ENCODE data around the gene SHMT1. TPM values are rescaled to one million over a fixed set of nuclear protein-coding genes. Genes with fewer than 3 reads are reported as not detected.
"Not testable (repeated sequence)": the region's sequence is repeated elsewhere in the genome, so short reads cannot be mapped to it uniquely, and the experiment has no call there.

Gene SHMT1
- total RNA-seq, 2 donors from 2014 or later: 31.6 to 43.0 TPM

DNA sequence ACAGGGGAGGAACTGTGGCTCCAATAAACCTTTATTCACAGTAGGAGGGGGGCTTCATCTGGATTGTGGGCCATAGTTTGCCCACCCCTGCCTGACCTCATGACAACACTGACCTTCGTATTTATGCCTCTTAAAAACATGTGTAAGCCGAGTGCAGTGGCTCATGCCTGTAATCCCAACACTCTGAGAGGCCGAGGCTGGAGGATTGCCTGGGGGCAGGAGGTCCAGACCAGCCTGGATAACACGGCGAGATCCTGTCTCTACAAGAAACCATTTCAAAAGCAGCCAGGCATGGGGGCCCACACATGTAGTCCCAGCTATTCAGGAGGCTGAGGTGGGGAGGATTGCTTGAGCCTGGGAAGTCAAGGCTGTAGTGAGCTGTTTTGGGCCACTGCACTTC, 24.2 kb upstream of the SHMT1 start:
- WGBS: 85% methylated on average over 5 of the region's 5 CpGs
- H3K9me3 ChIP-seq; H3K27me3 ChIP-seq (replicated peaks; ENCODE audit: insufficient read depth); DNase-seq (ENCODE audit: low spot score); intact Hi-C loops (cut with DNase I); H3K27ac ChIP-seq; H3K36me3 ChIP-seq; H3K4me3 ChIP-seq; H3K4me1 ChIP-seq (replicated peaks): not testable (repeated sequence)

DNA sequence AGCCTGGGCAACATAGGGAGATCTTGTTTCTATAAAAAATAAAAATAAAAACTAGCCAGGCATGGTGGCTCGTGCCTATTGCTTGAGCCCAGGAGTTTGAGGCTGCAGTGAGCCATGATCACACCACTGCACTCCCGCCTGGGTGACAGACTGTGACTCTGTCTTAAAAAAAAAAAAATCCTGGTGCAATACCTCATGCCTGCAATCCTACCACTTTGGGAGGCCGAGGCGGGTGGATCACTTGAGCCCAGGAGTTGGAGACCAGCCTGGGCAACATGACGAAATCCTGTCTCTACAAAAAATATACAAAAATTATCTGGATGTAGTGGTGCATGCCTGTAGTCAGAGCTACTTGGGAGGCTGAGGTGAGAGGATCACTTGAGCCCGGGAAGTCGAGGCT, 20.9 kb upstream of the SHMT1 start:
- H3K9me3 ChIP-seq; H3K4me1 ChIP-seq (replicated peaks); H3K27me3 ChIP-seq (replicated peaks; ENCODE audit: insufficient read depth); intact Hi-C loops (cut with DNase I); H3K4me3 ChIP-seq; H3K27ac ChIP-seq; H3K36me3 ChIP-seq; DNase-seq (ENCODE audit: low spot score): not testable (repeated sequence)
- 91% methylated on average over 7 of the region's 7 CpGs for WGBS

DNA sequence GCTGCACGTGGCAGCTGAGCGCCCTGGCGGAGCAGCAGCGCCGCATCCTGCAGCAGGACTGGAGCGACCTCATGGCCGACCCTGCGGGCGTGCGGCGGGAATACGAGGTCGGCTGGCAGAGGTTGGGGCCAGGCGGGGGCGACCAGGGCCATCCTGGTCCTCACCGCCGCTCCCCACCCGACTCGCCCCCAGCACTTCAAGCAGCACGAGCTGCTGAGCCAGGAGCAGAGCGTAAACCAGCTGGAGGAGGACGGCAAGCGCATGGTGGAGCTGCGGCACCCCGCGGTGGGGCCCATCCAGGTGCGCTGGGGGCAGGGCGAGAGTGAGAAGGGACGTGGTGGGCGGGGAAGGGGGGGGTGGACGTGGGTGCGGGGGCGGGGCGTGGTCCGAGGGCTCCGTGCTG, 19.7 kb upstream of the SHMT1 start:
- WGBS: 40% methylated on average over 21 of the region's 36 CpGs
- H3K4me3 ChIP-seq; intact Hi-C loops (cut with DNase I); H3K36me3 ChIP-seq; H3K27ac ChIP-seq; H3K4me1 ChIP-seq (replicated peaks); H3K9me3 ChIP-seq; DNase-seq (ENCODE audit: low spot score); H3K27me3 ChIP-seq (replicated peaks; ENCODE audit: insufficient read depth): not testable (repeated sequence)

DNA sequence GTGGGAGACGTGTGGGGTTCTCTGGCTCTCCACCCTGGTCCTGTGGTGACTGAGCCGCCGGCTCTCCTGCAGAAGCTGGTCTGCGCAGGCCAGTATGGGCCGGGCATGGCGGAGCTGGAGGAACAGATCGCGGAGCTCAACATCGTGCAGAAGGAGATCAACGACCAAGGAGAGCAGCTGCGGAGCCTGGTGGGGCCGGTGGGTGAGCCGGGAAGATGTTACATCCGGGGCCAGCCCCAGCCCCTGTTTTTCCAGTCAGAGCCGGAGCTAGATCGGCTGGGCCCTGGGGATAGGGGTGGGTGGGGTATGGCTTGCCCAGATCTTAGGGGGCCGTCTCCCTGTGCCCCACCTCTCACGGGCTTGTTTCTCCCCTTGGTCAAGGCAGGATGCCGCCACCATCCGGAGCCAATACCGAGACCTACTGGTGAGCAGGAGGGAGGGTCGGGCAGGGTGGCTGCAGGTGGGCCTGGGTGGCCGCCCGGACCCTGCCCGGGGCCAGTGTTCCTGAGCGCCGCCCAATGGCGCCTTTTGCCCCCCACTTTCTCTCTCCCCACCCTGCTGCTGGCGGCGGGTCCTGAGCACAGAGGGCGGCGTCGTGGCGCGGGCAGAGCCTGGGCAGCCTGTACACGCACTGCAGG, 19.2 kb upstream of the SHMT1 start:
- Histone ChIP-seq H3K4me3 (no peak overlapping the region), H3K4me1 (replicated peaks) (no peaks in the 10 kb centered on the region), H3K9me3 (no peaks in the 10 kb centered on the region), H3K27ac (no peak overlapping the region), H3K36me3 (no peaks in the 10 kb centered on the region), H3K27me3 (replicated peaks; ENCODE audit: insufficient read depth) (no peaks in the 10 kb centered on the region)
- intact Hi-C loops (cut with DNase I): no loop called here
- WGBS: 73% methylated on average over 36 of the region's 36 CpGs
- TF ChIP-seq, protein P1, sequence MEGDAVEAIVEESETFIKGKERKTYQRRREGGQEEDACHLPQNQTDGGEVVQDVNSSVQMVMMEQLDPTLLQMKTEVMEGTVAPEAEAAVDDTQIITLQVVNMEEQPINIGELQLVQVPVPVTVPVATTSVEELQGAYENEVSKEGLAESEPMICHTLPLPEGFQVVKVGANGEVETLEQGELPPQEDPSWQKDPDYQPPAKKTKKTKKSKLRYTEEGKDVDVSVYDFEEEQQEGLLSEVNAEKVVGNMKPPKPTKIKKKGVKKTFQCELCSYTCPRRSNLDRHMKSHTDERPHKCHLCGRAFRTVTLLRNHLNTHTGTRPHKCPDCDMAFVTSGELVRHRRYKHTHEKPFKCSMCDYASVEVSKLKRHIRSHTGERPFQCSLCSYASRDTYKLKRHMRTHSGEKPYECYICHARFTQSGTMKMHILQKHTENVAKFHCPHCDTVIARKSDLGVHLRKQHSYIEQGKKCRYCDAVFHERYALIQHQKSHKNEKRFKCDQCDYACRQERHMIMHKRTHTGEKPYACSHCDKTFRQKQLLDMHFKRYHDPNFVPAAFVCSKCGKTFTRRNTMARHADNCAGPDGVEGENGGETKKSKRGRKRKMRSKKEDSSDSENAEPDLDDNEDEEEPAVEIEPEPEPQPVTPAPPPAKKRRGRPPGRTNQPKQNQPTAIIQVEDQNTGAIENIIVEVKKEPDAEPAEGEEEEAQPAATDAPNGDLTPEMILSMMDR (IDR thresholded peaks at IDR 0.05): no peak
- TF ChIP-seq POLR2A (IDR thresholded peaks at IDR 0.05): no peak
- TF ChIP-seq POLR2AphosphoS5 (IDR thresholded peaks at IDR 0.05): no peak
- DNase-seq (ENCODE audit: low spot score): no peak

DNA sequence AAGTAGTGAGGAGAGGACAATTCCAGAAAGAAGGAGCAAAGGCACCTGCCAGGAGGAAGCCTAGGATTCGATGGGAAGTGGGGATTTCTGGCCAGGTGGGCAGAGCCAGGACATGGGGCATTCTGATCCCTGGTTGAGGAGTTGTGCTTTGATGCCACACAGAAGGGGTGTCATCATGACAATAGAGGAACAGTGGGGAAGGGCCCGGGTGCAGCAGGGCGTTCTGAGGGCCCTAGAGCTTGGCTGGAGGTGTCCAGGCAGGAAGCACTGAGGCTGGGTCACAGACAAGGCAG, 18.5 kb upstream of the SHMT1 start:
- no peaks in the 10 kb centered on the region for H3K27me3 ChIP-seq (replicated peaks; ENCODE audit: insufficient read depth)
- no peaks in the 10 kb centered on the region for H3K4me1 ChIP-seq (replicated peaks)
- no peaks in the 10 kb centered on the region for H3K9me3 ChIP-seq
- intact Hi-C loops (cut with DNase I): no loop called here
- 93% methylated on average over 3 of the region's 3 CpGs for WGBS
- H3K27ac ChIP-seq: no peak overlapping the region
- H3K4me3 ChIP-seq: no peak overlapping the region
- TF ChIP-seq, protein P1 (IDR thresholded peaks at IDR 0.05): no peak
- TF ChIP-seq POLR2A (IDR thresholded peaks at IDR 0.05): no peak
- TF ChIP-seq POLR2AphosphoS5 (IDR thresholded peaks at IDR 0.05): no peak
- H3K36me3 ChIP-seq: no peaks in the 10 kb centered on the region
- DNase-seq (ENCODE audit: low spot score): no peak

DNA sequence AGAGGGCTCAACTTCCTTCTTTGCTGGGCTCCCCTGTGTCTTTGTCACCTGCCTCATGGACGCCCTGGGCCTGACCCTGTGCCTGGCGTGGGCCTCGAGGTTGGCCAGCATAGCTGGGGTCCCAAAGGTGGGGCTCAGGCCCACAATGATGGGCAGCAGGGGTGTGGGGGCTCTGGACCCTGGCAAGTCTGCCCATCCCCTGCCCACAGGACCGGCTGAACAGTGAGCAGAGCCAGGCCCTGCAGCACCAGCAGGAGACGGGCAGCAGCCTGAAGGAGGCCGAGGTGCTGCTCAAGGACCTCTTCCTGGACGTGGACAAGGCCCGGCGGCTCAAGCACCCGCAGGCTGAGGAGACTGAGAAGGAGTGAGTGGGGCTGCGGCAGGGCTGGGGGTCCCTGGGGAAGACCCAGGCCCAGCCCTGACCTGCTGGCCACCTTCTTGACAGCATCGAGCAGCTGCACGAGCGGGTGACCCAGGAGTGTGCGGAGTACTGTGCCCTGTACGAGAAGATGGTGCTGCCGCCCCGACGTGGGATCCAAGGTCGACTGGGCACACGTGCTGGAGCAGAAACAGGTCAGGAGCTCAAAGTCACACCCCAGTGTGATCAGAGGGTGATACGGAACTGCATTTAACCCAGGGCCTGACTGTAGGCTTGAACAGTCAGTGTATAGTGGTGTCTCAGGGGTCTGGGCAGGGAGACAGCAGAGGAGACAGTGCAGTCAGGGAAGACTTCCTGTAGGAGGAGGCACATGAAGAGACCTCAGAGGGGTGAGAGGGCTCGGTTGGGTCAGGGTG, 18.0 kb upstream of the SHMT1 start:
- H3K27me3 ChIP-seq (replicated peaks; ENCODE audit: insufficient read depth): no peaks in the 10 kb centered on the region
- no peak for TF ChIP-seq POLR2A (IDR thresholded peaks at IDR 0.05)
- no peak for TF ChIP-seq POLR2AphosphoS5 (IDR thresholded peaks at IDR 0.05)
- TF ChIP-seq, protein P1 (IDR thresholded peaks at IDR 0.05): no peak
- H3K4me3 ChIP-seq: no peak overlapping the region
- H3K27ac ChIP-seq: no peak overlapping the region
- intact Hi-C loops (cut with DNase I): no loop called here
- no peaks in the 10 kb centered on the region for H3K4me1 ChIP-seq (replicated peaks)
- no peaks in the 10 kb centered on the region for H3K36me3 ChIP-seq
- no peak for DNase-seq (ENCODE audit: low spot score)
- 95% methylated on average over 23 of the region's 23 CpGs for WGBS
- H3K9me3 ChIP-seq: no peaks in the 10 kb centered on the region
